VCaP (cell line): Measurements from ENCODE around the gene ARSI.

Source experiments
- H3K27ac ChIP-seq: fragments of 450-650 bp; 2 replicates; pipeline ENCODE4 v1.5.1; 2017
- CTCF ChIP-seq: fragments of 450-650 bp; conservative IDR thresholded peaks from 2 replicates; pipeline ENCODE4 v1.5.1; 2017; ENCODE audit warnings: mild to moderate bottlenecking, moderate library complexity

The ARSI gene

GRCh38 chr5:150297236-150297890 is 5.3 kb downstream of the ARSI start:
- no peak overlapping the region for H3K27ac ChIP-seq
- no peak for TF ChIP-seq CTCF

- no peak for TF ChIP-seq CTCF
- no peak overlapping the region for H3K27ac ChIP-seq
Measured at GRCh38 chr5:150296496-150296895, 6.2 kb downstream of the ARSI start.

GRCh38 chr5:150295741-150296486 is 6.8 kb downstream of the ARSI start:
- no peak for TF ChIP-seq CTCF
- H3K27ac ChIP-seq = no peak overlapping the region

GRCh38 chr5:150295172-150295634 is 7.5 kb downstream of the ARSI start:
- no peak for TF ChIP-seq CTCF
- no peak overlapping the region for H3K27ac ChIP-seq

- TF ChIP-seq CTCF = no peak
- no peak overlapping the region for H3K27ac ChIP-seq
Measured at GRCh38 chr5:150294551-150295071, 8.1 kb downstream of the ARSI start.

GRCh38 chr5:150293091-150293941 is 9.4 kb downstream of the ARSI start:
- no peak overlapping the region for H3K27ac ChIP-seq
- no peak for TF ChIP-seq CTCF
